Anterior cingulate cortex (tissue), 58 donors: ENCODE data around the gene REEP6.
"Not testable (repeated sequence)": the region's sequence is repeated elsewhere in the genome, so short reads cannot be mapped to it uniquely, and the experiment has no call there.

ENCODE experiments used
- DNase-seq, 58 donors: peaks; one replicate each; lab custom pipeline; 2025; lab: John Stamatoyannopoulos, UW

Gene REEP6

DNA sequence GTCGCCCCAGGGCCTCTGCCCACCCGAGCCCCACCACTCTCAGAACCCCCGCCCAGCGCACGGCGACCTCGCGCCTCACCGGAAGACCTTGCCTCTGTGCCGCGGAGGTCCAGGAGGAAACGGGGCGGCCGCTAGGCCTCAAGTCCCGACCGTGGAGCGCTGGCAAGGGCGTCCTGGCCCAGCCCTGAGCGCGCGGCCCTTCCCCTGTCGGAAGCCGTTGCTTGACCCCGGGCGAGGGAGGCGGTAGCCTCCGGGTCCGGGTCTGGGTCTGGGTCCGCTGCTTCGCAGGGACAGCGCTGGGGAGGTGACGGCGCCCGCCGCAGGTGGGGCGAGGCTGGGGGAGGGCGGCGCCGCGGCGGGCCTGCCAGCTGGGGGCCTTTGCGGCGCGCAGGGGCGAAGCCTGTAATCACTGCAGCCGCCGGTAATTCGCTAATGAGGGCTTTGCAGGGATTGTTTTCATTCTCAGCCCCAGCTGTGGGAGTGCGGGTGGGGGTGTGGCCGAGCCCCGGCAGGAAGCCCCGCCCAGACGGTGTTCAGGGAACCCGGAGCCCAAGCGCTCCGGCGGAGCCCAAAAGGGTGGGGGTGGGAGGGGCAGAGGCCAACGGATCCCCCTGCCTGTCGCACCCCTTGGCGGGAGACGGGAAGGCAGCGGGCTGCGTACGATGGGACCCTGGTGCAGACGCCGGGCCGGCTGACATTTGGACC is 20.5 kb upstream of the REEP6 start:
- DNase-seq, result peak in 19 of 58 donors; percentile 10 to 57 (median 31)

DNA sequence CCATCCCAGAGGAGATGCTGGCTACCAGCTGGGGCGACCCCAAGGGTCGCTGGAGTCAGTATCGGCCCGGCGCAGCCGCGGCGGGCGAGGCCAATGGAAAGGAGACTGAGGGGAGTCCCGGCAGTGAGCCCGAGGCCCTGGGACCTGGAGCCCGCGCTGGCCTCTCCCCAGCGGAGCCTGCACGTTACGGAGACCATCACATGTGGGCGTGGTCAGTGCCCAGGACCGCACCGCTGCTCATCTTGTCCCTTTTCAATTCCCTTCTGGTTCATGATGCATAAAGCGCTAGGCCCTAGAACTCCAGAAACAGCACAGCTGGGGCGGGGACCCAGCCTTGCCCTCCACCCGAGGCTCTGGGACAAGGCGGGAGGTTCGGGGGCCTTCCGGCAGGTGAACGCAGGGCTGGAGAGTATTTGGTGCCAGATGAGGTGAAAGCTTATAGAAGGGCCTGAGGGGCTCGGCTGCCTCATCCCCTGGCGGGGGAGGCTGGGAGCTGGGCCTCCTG is 19.9 kb upstream of the REEP6 start:
- peak in 5 of 58 donors; percentile 27 to 58 (median 52) for DNase-seq

DNA sequence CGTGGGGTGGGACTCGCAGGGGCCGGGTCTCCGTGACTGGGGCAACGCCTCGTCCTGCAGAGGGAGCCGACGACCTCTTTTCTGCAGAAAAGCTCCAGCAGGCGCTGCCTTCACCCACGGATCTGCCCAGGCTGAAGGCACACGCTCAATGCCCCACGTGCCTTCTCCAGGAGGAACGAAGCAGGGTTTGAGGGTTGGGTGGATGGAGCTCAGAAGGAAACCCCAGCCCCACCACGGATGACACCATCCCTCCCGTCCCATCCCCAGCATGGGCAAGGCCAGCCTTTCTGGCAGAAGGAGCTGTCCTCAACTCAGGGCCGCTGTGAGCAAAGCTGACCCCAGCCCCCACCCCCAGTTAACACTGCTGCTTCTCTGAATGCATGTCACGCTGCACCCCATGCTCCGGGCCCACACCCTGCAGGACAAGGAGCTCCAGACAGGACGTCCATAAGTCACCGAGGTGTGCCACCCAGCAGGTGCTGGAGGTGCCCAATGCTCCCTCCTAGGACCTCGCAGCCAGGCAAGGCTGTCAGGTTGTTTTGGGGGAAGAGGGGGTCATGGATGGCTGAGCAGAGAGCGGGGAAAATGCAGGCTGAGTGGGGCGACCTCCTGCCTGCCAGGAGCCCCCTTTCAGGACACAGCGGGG is 19.3 kb upstream of the REEP6 start:
- peak in 35 of 58 donors; percentile 13 to 79 (median 51) for DNase-seq

DNA sequence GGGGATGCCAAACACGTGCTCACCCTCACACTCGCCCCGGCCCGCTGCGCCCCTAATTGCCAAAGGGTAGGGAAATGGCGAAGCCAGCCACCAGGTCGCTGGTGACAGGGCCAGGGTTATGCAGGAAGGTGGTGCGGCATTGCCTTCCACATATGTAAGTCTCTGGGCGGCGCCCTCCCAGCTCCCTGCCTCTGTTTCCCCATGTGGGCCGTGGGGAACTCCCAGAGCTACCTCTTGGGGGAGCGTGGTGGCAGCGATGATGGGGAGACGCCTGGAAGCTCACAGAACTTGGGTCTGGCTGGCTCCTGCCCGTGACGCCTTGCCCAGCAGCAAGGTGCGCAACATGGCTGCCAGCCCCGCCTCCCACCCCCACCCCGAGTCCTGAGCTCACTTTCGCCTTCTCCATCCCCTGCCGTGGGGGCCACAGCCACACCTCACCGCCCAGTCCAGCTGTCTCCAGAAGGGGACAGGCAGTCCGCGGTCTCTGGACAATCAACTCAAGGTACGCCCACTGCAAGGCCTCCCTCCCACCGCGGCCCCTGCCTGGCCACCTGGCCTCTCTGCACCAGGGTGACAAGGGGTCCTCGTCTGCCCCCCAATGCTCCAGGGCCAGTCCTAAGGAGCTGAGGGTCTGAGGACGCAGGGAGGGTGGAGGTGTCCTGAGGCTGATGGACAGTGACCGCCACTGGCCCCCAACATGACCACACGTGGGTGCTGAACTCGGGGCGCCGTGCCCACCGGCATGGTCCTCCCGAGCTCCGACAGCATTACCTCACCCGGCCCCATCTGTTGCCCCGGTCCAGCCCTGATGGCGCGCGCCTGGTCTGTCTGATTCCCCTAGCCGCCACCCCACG is 18.5 kb upstream of the REEP6 start:
- DNase-seq, result peak in 21 of 58 donors; percentile 20 to 70 (median 47)

DNA sequence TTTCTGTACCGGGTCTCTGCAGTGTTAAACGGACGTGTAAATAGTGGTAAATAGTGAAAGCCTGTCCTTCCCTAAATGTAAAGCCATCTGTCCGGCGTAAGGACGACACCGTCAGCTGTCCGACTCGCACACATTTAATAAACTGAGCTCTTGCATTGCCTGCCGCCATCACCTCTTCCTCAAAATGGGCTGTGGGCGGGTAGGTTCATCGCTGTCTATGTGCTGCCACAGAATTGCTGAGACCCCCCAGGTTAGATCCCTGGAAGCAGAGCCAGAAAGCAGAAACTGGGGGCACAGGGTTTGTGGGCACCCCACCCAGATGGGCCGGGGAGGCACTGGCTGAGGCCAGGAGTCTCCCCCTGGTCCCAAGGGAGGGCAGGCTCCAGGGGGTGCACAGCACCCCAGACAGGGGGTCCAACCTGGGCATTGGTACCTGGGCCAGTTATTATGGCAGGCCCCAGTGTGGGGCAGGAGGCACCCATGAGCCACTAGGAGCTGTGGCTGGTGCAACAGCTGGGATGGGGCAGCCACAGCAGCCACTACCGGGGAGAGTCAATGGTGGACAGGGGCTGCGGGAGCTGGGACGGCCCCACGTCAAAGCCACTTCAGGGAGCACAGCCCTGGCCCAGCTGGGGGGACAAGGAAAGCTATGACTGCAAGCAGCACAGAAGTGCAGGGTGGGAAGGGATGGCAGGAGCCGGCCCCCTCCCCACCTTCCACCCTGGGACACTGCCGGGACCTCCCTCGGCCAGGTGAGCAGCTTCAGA is 17.7 kb upstream of the REEP6 start:
- DNase-seq, result peak in 9 of 58 donors; percentile 20 to 62 (median 48)

DNA sequence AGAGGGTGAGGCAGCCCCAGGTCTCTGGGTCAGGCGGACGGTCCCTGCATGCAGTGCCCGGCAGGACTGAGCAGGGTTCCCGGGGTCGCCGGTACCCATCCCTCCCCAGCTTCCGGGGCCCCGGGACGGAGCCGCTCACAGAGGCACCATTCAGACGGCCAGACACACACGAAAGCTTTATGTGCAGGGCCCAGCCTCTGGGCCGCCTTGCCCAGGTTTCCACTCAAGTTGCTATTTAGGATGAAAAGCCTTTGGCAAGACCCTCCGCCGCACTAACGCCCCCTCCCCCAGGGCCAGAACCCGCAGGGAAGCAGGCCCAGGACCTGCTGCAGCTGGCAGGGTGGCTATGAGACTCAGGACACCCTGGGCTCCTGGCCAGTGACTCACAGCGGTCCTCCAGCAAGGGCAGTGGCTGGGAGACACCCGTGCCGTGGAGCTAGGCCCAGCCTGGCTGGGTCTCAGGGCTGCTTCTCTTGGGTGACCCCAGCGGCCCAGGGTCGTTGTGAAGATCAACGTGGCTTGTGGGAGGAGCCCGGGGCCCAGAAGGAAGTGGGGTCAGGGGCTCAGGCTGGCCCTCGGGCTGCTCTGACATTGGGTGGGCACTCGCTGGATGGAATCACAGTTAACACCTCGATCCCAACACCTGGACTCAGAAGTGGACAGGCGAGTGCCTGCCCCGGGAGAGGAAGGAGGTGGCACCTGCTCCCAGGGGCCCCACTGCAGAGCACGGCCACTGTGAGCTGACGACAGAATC is 16.8 kb upstream of the REEP6 start:
- peak in 53 of 58 donors; percentile 4 to 88 (median 62) for DNase-seq

DNA sequence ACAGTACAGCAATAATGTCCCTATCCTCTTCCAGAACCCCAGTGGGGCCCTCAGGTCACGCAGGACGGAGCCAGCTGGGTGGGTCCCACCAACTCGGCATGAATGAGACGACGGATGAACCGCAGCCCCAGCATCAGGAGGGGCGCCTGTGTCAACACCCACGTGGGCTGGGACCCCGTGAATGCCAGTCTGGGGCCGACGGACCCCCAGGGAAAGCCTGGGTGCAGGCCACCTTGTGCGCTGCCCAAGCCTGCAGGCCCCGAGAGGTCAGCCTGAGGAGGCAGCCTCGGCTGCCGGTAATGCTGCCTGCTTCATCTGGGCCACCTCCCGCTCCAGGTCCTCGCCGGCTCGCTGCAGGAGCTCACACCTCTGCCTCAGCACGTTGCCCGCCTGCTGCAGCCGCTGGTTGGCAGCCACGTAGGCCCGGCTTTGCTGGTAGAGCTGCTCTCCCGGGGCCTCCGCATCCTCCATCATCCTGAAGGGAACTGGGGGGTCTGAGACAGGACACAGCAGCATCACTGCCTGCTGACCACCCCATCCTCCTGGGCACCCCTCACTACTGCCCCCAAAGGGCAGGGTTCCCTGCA is 16.1 kb upstream of the REEP6 start:
- DNase-seq, result no peak

DNA sequence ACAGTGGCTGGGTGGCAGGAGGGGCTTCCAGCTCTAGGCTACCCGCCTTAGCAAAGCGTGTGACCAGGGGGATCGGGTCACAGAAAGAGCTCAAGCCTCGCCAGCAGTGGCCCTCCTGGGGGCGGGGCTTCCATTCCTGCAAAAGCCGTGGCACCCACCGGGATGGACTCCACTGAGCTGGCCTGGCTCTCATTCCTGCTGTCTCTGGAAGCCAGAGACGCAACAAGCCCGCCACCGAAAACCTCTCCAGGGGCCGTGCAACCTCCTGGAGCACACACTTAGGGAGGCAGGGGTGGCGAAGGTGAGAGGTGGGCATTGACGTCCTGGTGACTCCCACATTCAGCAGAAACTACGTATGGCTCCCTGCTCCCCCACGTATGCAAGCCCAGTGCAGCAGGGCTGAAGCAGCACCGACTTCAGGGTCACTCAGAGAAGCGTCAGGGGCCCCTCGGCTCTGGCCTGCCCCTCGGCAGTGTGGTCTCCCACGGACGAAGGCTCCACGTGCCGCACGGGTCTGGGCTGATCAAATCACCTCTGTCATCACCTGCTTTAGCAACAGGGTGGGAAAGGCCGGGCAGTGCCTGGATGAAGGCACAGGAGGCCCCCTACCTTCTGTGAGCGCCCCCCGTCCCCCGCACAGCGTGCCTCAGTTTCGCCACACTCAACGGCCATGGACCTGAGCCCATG is 15.1 kb upstream of the REEP6 start:
- DNase-seq, result no peak

DNA sequence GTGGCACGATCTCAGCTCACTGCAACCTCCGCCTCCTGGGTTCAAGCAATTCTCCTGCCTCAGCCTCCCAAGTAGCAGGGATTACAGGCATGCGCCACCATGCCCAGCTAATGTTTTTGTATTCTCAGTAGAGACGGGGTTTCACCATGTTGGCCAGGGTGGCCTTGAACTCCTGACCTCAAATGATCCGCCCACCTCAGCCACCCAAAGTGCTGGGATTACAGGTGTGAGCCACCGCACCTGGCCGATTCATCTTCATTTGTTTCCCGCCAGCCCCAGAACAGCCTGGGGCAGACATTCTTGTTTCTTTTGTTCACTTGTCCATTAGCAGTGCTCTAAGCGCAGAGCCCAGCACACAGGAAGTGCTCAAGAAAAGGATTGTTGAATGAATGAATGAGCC is 13.9 kb upstream of the REEP6 start:
- not testable (repeated sequence) for DNase-seq

DNA sequence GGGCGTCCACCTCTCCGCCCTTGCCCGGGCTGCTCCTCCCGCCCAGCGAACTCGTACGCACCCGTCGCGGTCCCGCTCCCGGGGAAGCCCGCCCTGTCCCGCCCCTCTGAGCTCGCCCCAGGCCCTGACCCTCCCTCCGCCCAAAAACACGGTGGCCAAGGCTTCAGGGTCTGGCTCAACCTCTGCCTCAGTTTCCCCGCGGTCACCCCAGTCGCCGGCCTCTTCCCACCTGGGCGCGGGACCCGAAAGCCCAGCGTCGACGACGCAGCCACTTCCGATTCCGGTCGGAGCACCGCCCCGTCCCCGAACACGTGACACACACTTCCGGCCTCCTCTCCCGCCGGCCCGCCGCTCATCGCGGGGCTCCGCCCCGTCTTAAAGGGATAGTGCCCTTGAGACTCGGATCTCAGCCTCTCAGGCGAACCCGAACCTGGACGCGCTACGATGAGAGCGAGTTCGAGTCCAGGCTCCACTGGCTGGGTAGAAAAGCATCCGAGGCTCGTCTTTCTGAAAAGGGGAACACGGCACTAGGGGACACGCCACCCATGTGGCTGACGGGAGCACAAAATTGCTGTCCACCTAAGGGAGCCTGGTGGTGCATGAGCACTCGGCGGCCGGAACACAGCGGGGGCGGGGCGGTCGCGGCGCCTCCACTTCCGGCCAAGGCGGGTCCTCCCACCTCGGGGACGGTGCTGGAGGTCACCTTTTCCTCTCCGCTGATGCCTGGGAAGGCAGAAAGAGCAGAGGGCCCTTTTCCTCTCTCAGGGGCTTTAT is 11.9 kb upstream of the REEP6 start, which contains the start of gene C19orf25:
Gene C19orf25, minus strand, starts transcription at position 282 of the 774 bp plus-strand sequence. CDS start 312 bp downstream, outside the sequence.
- peak; percentile 37 to 96 (median 89) for DNase-seq

DNA sequence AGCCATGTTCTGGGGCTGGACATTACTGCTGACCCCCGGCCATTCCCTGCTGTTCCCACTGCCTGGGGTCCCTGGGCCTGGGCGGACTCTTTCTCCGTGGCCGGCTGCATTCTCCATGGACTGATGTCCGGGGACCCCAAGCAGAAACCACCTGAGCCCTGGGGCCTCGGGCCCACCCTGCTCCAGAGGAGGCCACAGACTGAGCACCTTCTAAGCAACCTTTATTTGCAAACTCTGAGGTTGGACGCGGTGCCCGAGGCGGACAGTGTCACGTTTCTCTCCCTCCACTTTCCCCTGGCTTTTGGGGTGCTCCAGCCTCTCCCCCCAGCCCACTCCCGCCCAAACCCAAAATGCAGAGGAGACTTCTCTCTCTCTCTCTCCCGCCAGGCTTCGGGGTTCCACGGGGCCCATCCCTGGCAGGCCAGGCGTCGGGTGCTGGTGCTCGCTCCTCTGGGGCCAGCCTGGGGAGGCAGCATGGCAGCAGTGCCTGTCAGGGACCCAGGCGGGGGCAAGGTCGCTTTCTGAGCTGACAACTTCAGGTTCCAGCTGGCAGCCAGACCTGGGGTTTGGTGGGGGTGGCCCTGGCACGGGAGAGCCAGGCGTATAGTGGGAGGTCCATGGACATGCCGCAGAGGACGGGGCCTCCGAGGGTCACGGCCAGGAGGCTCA is 9.6 kb upstream of the REEP6 start:
- no peak for DNase-seq

DNA sequence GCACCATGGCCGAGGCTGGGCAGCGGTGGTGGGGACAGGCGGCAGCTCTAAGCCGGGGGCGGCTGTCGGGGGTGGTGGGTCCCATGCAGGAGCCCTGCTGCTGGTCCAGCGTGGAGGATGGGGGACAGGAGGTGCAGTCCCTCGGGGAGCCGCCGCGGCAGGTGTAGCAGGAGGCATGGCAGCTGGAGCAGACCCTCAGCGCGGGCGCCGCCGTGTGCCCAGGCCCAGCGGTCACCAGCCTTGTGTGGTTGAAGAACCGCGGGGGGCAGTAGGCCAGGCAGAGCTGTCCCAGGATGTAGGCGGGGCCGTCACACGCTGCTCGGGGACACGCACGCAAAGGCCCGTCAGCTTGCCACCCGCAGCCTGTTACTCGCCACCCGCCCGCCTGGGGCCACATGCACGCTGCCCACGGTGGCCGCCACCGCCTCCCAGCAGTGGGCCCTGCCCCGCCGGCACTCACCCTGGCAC is 9.1 kb upstream of the REEP6 start:
- DNase-seq, result no peak

DNA sequence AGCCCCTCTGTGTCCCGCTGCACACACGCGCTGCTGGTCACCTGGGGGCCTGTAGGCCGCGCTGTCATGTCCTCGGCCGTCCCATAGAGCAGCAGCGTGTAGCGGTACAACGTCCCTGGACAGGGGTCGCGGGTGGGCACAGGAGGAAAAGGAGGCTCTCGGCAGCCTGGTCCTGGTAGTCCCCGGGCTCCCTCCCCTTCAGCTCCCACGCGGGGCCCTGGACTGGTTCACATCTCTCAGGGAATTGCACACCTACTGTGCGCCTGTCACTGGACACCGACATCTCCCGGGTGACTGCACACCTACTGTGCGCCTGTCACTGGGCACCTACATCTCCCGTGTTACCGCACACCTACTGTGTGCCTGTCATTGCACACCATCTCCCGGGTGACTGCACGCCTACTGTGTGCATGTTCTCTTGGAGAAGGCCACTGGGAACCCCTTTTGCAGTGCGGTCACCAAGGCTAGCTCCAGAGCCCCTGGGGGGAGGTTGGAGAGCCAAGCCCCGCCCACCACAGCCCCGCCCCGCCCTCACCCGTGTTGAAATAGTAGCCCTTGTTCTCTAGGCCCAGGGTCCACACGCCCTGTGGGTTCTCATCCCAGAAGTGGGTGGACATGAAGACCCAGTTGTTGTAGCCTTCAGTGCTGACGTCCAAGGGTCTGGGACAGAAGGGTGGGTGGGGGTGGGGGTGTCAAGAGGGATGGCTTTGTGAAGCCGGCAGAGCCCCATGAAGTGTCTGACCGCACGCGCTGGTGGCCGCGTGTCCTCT is 8.4 kb upstream of the REEP6 start:
- no peak for DNase-seq

DNA sequence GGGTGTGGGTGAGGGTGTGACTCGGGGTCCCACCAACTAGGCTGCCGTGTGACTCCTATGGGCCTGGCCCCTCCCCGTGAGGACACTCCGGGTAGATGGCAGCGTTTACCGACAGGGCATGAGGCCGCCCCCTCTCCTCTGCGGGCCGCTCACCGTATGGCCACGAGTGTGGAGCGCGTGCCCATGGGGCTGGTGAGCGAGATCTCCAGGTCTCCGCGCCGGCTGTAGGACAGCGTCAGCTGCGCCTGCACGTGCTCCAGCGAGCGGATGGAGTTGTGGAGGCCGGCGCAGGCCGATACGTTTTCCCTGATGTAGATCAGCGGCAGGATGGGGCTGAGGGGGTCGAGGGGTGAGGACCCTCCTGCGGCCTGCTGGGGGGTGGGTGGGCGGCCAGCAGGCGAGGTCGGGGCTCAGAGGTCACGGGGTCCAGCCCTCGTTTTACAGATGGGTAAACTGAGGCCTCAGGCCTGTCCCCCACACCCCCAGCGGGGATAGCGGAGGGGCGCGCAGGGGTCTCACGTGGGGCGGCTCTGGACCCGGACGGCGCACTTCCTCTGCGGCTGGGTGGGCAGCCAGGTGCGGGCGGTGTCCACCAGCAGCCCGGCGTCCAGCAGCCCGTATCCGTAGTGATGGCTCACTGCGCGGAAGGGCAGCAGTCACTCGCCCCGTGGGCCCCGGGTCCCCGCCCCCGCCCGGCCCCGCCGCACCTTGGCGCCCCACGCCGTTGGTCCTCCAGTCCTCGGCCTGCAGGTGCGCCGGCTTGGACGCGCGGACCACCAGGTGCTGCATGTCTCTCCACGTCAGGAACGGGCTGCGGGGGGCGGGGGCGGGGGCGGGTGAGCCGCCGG is 7.6 kb upstream of the REEP6 start:
- DNase-seq, result no peak

DNA sequence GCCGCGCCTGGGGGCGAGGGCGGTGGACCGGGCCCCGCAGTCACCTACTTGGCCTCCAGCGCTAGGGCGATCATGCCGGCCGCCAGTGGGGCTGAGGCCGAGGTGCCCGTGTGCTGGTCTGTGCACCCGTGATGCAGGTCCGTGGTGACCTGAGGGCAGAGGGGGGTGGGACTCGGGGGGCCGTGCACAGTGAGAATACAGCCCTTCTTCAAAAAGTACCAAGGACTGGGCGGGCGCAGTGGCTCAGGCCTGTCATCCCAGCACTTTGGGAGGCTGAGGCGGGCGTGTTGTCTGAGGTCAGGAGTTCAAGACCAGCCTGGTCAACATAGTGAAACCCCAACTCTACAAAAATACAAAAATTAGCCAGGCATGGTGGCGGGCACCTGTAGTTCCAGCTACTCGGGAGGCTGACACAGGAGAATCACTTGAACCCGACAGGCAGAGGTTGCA is 7.0 kb upstream of the REEP6 start:
- no peak for DNase-seq
